NCI-H1092 (cell line): ENCODE measurements around the gene SGSH.

ENCODE experiments used
- DNase-seq: peaks from one replicate; lab custom pipeline; 2025; lab: John Stamatoyannopoulos, UW

Gene SGSH

GRCh38 chr17:80227156-80227555, 7.0 kb upstream of the SGSH start:
- no peak for DNase-seq

- no peak for DNase-seq
Observed at GRCh38 chr17:80225230-80225629, 5.1 kb upstream of the SGSH start.

- no peak for DNase-seq
Observed at GRCh38 chr17:80224683-80225082, 4.5 kb upstream of the SGSH start.

- no peak for DNase-seq
Observed at GRCh38 chr17:80223838-80224497, 3.8 kb upstream of the SGSH start.

- no peak for DNase-seq
Observed at GRCh38 chr17:80223142-80223815, 3.1 kb upstream of the SGSH start.

GRCh38 chr17:80222376-80223141, 2.4 kb upstream of the SGSH start:
- DNase-seq, result no peak

- DNase-seq, result no peak
Observed at GRCh38 chr17:80221351-80222105, 1.4 kb upstream of the SGSH start.

- DNase-seq, result no peak
Observed at GRCh38 chr17:80220736-80221215, 643 bp upstream of the SGSH start.

GRCh38 chr17:80219763-80220053, 425 bp downstream of the SGSH start:
- no peak for DNase-seq

GRCh38 chr17:80219013-80219762, 945 bp downstream of the SGSH start:
- peak; percentile 21 for DNase-seq

GRCh38 chr17:80218391-80218790, 1.7 kb downstream of the SGSH start:
- DNase-seq, result no peak

- no peak for DNase-seq
Observed at GRCh38 chr17:80217703-80218362, 2.3 kb downstream of the SGSH start.

- no peak for DNase-seq
Observed at GRCh38 chr17:80216473-80217456, 3.4 kb downstream of the SGSH start.

GRCh38 chr17:80214878-80215210, 5.3 kb downstream of the SGSH start:
- no peak for DNase-seq

- DNase-seq, result no peak
Observed at GRCh38 chr17:80214012-80214877, 5.9 kb downstream of the SGSH start.

GRCh38 chr17:80213643-80213975, 6.5 kb downstream of the SGSH start:
- DNase-seq, result no peak

GRCh38 chr17:80212962-80213642, 7.0 kb downstream of the SGSH start:
- DNase-seq, result no peak

- DNase-seq, result no peak
Observed at GRCh38 chr17:80212511-80212910, 7.6 kb downstream of the SGSH start.

GRCh38 chr17:80212109-80212508, 8.0 kb downstream of the SGSH start:
- DNase-seq, result peak; percentile 71
